Ishikawa (cell line): Measurements from ENCODE around the gene IRF8.

Experiments used
- CEBPB ChIP-seq: IDR thresholded peaks from 2 replicates; pipeline ENCODE4 v1.6.1; 2012
- CREB1 ChIP-seq: IDR thresholded peaks from 2 replicates; pipeline ENCODE4 v1.6.1; 2012; ENCODE audit warnings: low read depth
- EGR1 ChIP-seq: IDR thresholded peaks from 2 replicates; pipeline ENCODE4 v1.6.1; 2012
- EP300 ChIP-seq: IDR thresholded peaks from 2 replicates; pipeline ENCODE4 v1.6.1; 2012; ENCODE audit warnings: borderline replicate concordance
- FOXM1 ChIP-seq: IDR thresholded peaks from 2 replicates; pipeline ENCODE4 v1.6.1; 2012; ENCODE audit warnings: low read depth, borderline replicate concordance
- NFIC ChIP-seq: IDR thresholded peaks from 2 replicates; pipeline ENCODE4 v1.6.1; 2012
- RAD21 ChIP-seq: IDR thresholded peaks from 2 replicates; pipeline ENCODE4 v1.6.1; 2012; ENCODE audit warnings: low read depth
- TAF1 ChIP-seq: IDR thresholded peaks from 2 replicates; pipeline ENCODE4 v1.6.1; 2012; ENCODE audit warnings: low read depth, mild to moderate bottlenecking
- TCF12 ChIP-seq: IDR thresholded peaks from 2 replicates; pipeline ENCODE4 v1.6.1; 2012; ENCODE audit warnings: low read depth
- TEAD4 ChIP-seq: IDR thresholded peaks from 2 replicates; pipeline ENCODE4 v1.6.1; 2012
- YY1 ChIP-seq: IDR thresholded peaks from 2 replicates; pipeline ENCODE4 v1.6.1; 2012; ENCODE audit warnings: low read depth
- ZBTB7A ChIP-seq: IDR thresholded peaks from 2 replicates; pipeline ENCODE4 v1.6.1; 2012; ENCODE audit warnings: low read depth
- TF ChIP-seq, protein P1 (sequence below): IDR thresholded peaks from 2 replicates; pipeline ENCODE4 v1.6.1; 2012; ENCODE audit warnings: low read depth, mild to moderate bottlenecking
- TF ChIP-seq, protein P2 (sequence below): IDR thresholded peaks from 2 replicates; pipeline ENCODE4 v1.6.1; 2012
- TF ChIP-seq, protein P3 (sequence below): IDR thresholded peaks from 2 replicates; pipeline ENCODE4 v1.6.1; 2012

IRF8 gene

DNA sequence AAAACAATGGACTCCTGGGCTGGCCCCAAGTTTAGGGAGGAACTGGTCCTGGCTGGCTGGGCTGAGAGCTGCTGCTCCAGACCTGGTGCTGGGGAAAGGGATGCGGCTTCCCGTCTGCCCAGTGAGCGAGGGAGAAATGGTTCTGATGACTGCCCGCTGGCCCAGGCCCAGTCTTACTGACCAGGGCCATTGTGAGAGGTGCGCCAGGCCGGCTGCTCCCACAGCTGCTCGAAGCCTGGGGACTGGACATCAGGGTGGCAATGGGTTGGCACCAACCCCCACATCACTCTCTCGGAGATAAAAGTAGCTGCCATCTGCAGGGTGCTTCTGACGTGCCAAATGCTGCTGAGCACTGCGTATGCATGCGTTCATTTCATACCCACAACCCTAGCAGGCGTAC, 53.2 kb downstream of the IRF8 start:
- no peak for TF ChIP-seq ZBTB7A

DNA sequence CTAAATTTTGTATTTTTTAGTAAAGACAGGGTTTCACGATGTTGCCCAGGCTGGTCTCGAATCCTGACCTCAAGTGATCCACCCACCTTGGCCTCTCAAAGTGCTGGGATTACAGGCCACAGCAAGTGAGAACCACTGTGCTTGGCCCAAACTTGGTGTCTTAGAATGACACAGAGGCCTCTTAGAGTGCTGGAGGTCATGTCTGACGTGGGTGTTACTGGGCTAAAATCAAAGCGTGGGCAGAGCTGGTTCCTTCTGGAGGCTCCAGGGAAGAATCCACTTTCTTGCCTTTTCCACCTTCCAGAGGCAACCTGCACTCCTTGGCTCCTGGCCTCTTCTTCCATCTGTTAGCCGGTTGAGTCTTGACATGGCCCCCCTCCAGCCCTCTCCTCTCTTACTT, 53.8 kb downstream of the IRF8 start:
- TF ChIP-seq CEBPB: no peak
- no peak for TF ChIP-seq TCF12
- TF ChIP-seq, protein P1, sequence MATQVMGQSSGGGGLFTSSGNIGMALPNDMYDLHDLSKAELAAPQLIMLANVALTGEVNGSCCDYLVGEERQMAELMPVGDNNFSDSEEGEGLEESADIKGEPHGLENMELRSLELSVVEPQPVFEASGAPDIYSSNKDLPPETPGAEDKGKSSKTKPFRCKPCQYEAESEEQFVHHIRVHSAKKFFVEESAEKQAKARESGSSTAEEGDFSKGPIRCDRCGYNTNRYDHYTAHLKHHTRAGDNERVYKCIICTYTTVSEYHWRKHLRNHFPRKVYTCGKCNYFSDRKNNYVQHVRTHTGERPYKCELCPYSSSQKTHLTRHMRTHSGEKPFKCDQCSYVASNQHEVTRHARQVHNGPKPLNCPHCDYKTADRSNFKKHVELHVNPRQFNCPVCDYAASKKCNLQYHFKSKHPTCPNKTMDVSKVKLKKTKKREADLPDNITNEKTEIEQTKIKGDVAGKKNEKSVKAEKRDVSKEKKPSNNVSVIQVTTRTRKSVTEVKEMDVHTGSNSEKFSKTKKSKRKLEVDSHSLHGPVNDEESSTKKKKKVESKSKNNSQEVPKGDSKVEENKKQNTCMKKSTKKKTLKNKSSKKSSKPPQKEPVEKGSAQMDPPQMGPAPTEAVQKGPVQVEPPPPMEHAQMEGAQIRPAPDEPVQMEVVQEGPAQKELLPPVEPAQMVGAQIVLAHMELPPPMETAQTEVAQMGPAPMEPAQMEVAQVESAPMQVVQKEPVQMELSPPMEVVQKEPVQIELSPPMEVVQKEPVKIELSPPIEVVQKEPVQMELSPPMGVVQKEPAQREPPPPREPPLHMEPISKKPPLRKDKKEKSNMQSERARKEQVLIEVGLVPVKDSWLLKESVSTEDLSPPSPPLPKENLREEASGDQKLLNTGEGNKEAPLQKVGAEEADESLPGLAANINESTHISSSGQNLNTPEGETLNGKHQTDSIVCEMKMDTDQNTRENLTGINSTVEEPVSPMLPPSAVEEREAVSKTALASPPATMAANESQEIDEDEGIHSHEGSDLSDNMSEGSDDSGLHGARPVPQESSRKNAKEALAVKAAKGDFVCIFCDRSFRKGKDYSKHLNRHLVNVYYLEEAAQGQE: no peak

DNA sequence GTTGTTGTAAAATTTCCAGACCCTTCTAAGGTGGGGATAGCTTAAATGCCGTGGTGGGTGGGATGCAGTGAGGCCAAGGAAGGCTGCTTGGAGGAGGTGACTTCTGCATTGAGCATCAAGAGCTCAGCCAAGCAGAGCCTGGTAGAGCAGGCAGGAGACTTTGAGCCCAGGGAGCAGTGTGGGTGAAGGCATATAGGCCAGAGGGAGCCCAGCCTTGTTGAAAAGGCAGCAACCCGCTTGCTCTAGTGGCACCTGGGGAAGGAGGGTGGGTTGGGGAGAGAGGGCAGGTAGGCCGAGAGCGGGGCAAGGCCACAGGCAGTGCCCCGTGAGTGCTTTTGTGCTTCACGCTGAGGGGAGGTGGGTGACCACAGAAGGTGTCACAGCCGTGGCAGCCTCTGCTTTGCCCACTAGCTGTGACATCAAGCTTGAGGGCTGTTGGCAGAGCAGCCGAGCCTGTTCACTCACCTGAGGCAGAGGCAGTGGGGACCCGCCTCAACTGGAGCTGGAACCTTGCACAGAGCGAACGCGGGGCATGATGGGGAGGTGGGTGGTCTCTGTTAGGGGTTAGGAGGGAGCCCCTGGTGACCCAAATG, 56.1 kb downstream of the IRF8 start:
- TF ChIP-seq, protein P2, sequence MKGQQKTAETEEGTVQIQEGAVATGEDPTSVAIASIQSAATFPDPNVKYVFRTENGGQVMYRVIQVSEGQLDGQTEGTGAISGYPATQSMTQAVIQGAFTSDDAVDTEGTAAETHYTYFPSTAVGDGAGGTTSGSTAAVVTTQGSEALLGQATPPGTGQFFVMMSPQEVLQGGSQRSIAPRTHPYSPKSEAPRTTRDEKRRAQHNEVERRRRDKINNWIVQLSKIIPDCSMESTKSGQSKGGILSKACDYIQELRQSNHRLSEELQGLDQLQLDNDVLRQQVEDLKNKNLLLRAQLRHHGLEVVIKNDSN: no peak
- TF ChIP-seq TCF12 (no peak), EP300 (no peak)

DNA sequence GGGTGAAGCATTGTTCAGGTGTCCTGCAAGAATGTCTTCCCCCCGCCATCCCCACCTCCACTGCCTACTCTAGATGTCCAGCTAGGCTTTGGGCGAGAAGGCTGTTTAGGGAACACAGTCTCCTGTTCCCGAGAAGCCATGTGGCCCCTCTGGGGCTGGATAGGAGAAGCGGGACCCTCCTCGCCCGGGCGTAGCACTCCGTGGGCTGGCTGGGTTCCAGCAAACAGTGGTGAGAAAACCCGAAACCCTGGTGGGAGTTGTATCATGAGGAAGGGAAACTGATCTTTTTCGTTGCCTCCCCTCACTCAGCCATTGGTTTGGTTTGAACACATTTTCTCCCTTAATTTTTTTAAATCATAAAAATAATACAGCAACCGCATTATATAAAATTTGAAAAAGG, 56.6 kb downstream of the IRF8 start:
- TF ChIP-seq FOXM1 (no peak), CEBPB (no peak), TAF1 (no peak)

DNA sequence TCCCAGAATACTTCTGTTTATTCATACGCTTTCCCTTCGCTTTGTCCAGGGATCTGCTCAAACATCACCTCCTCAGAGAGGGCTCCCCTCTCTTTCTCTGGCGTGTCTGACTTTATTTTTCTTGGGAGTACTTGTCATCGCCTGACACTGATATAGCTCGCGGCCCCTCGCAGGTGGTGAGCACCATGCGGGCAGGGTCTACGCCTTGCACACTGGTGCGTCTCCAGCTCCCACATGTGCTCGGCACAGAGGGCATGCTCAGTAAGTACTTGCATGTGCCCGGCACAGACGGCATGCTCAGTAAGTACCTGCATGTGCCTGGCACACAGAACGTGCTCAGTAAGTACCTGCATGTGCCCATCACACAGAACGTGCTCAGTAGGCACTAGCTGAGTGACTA, 57.5 kb downstream of the IRF8 start:
- no peak for TF ChIP-seq TEAD4
- TF ChIP-seq TCF12: no peak
- TF ChIP-seq, protein P1: no peak
- TF ChIP-seq TAF1: no peak
- TF ChIP-seq EGR1: no peak
- no peak for TF ChIP-seq CEBPB
- TF ChIP-seq EP300: no peak

DNA sequence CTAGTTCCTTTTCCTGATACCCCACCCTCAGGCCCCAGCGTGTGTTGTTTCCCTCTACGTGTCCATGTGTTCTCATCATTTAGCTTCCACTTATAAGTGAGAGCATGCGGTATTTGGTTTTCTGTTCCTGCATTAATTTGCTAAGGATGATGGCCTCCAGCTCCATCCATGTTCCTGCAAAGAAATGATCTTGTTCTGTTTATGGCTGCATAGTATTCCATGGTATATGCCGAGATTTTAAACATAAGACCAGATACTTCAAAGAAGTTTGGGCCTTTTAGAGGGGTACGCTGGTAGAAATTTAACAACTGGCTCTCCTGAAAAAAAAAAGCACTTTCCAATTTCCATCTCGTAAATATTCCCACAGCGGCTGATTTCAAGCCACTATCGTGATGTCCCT, 59.8 kb downstream of the IRF8 start:
- TF ChIP-seq TEAD4 (no peak), CREB1 (no peak), YY1 (no peak), FOXM1 (no peak), RAD21 (no peak), TCF12 (no peak), NFIC (no peak), CEBPB (no peak), ZBTB7A (no peak), EP300 (no peak), EGR1 (no peak), TAF1 (no peak)
- TF ChIP-seq, protein P2: no peak
- TF ChIP-seq, protein P1: no peak
- TF ChIP-seq, protein P3, sequence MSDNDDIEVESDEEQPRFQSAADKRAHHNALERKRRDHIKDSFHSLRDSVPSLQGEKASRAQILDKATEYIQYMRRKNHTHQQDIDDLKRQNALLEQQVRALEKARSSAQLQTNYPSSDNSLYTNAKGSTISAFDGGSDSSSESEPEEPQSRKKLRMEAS: no peak
